ENCODE measurements around the gene FIGN. TPM values are rescaled to one million over a fixed set of nuclear protein-coding genes. Genes with fewer than 3 reads are reported as not detected.

Gene FIGN
- total and polyA plus RNA-seq, 5 donors from 2014 or later: not detected

DNA sequence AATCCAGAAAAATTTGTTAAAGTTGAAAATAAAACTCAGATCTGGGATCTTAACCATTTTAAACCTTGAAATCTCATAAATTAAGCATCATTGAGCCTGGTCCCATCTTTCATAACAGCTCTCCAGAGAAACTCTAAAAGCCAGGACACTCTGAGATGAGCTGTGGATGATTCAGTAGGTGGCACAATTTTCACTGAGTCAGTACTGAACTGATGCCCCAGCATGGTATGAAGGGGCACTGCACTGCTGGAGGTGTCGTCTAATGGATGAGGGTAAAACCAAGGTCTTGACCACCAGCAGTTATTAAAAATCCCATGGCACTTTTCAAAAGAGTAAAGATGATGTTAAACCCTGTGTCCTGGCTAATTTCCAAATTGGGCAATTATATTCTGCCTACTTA lies 170.6 kb downstream of the FIGN start:
- no peak overlapping the region for H3K27ac ChIP-seq (ENCODE audit: insufficient read depth, low read length, poor library complexity, severe bottlenecking)
- H3K27me3 ChIP-seq (ENCODE audit: control insufficient read depth, insufficient read depth, low read length): no peaks in the 10 kb centered on the region
- no peak overlapping the region for H3K4me3 ChIP-seq (ENCODE audit: low read depth, low read length)
- peaks cover 1 to 7% (median 4%) of the 10 kb centered on the region in 7 donors for H3K9me3 Mint-ChIP-seq
- DNase-seq: no peak
- H3K27me3 Mint-ChIP-seq: no peaks in the 10 kb centered on the region
- no peaks in the 10 kb centered on the region for H3K9me3 ChIP-seq (ENCODE audit: control insufficient read depth in 2 of 2, low read length in 2 of 2)
- no peak overlapping the region for H3K4me3 Mint-ChIP-seq
- no peaks in the 10 kb centered on the region for H3K36me3 ChIP-seq (ENCODE audit: control insufficient read depth, insufficient read depth, low read length)
- ATAC-seq (ENCODE audit: low read depth in 2 of 2): no peak
- H3K36me3 Mint-ChIP-seq: no peaks in the 10 kb centered on the region
- no peak overlapping the region for H3K27ac Mint-ChIP-seq
- no peaks in the 10 kb centered on the region for H3K4me1 ChIP-seq (ENCODE audit: control insufficient read depth, insufficient read depth, low read length, poor library complexity, severe bottlenecking)
- H3K4me1 Mint-ChIP-seq: no peaks in the 10 kb centered on the region

DNA sequence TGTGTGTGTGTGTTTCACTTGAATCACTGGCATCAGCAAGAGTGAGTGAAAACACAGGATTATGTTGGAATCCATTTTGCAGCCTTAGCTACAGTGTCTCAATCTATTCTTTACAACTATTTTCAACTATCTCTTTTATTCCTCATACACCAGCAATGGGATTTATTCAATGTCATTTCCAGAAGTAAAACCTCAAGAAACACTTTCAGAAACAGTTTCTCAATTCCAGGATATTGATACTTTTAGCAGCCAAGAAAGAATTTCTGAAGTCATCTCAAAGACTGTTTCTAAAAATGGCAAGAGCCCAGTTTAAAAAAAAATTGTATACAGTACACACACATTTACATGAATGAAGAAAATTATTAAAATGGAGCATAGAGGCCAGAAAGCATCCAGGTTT lies 171.6 kb downstream of the FIGN start:
- Mint-ChIP-seq H3K27ac (no peak overlapping the region), H3K4me3 (no peak overlapping the region), H3K9me3 (peaks cover under 1 to 8% (median 3%) of the 10 kb centered on the region in 7 donors), H3K4me1 (no peaks in the 10 kb centered on the region), H3K36me3 (no peaks in the 10 kb centered on the region), H3K27me3 (no peaks in the 10 kb centered on the region)
- Histone ChIP-seq H3K4me1 (ENCODE audit: control insufficient read depth, insufficient read depth, low read length, poor library complexity, severe bottlenecking) (no peaks in the 10 kb centered on the region), H3K36me3 (ENCODE audit: control insufficient read depth, insufficient read depth, low read length) (no peaks in the 10 kb centered on the region), H3K4me3 (ENCODE audit: low read depth, low read length) (no peak overlapping the region), H3K27me3 (ENCODE audit: control insufficient read depth, insufficient read depth, low read length) (no peaks in the 10 kb centered on the region), H3K9me3 (ENCODE audit: control insufficient read depth in 2 of 2, low read length in 2 of 2) (no peaks in the 10 kb centered on the region), H3K27ac (ENCODE audit: insufficient read depth, low read length, poor library complexity, severe bottlenecking) (no peak overlapping the region)
- ATAC-seq (ENCODE audit: low read depth in 2 of 2): no peak
- DNase-seq: no peak

DNA sequence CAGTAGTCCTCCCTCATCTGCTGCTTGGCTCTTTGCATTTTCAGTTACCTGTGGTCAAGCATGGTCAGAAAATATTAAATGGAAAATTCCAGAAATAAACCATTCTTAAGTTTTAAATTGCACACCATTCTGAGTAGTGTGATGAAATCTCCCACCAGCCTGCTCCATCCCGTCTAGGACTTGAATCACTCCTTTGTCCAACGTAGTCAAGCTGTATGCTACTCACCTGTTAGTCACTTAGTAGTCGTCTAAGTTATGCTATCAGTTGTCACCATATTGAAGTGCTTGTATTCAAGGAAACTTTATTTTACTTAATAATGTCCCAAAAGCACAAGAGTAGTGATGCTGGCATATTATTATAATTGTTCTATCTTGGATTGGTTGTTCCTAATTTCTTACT lies 172.5 kb downstream of the FIGN start:
- Histone ChIP-seq H3K4me3 (ENCODE audit: low read depth, low read length) (no peak overlapping the region), H3K4me1 (ENCODE audit: control insufficient read depth, insufficient read depth, low read length, poor library complexity, severe bottlenecking) (no peaks in the 10 kb centered on the region), H3K27ac (ENCODE audit: insufficient read depth, low read length, poor library complexity, severe bottlenecking) (no peak overlapping the region), H3K36me3 (ENCODE audit: control insufficient read depth, insufficient read depth, low read length) (no peaks in the 10 kb centered on the region), H3K9me3 (ENCODE audit: control insufficient read depth in 2 of 2, low read length in 2 of 2) (no peaks in the 10 kb centered on the region), H3K27me3 (ENCODE audit: control insufficient read depth, insufficient read depth, low read length) (no peaks in the 10 kb centered on the region)
- Mint-ChIP-seq H3K4me1 (no peaks in the 10 kb centered on the region), H3K4me3 (no peak overlapping the region), H3K27ac (no peak overlapping the region), H3K36me3 (no peaks in the 10 kb centered on the region), H3K9me3 (peaks cover 0 to 12% (median 3%) of the 10 kb centered on the region in 7 donors), H3K27me3 (no peaks in the 10 kb centered on the region)
- DNase-seq (no peak), ATAC-seq (ENCODE audit: low read depth in 2 of 2) (no peak)

DNA sequence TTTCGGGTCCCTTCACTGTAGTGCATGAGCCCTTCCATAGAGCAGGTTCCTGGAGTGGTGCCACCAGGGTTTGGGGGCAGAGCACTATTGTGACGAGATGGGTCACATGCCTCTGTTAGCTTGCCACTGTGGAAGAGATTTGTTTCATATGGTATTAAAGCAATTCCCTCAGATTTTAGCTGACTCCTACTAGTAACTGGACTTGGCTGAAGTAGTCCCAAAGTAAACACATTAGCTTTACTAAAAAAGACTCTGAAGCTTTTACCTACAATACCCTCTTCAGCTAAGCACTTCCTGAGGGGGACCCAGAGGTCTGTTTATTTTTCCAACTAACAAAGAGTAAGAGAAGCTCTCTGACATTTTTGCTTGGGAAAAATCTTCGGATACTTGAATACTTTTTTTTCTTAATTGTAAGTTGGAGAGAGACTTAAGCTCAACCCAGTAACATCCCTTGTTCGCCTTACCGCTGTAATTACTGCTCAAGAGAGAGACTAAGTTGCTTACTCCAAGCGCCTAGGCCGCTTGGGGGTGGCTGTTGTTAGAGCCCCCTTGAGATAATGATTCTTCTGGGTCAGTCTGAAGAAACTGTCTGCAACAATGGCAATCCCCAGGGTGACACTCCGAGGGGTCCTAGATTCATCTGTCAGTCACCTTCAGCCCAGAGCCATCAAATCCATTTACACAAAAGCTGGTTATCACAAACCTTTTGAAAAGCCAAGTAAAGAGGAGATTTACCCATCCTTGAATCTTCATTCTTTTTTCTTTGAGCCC lies 177.4 kb downstream of the FIGN start:
- Mint-ChIP-seq H3K27me3 (no peaks in the 10 kb centered on the region), H3K4me3 (no peak overlapping the region), H3K4me1 (no peaks in the 10 kb centered on the region), H3K36me3 (no peaks in the 10 kb centered on the region), H3K9me3 (peaks cover 0 to 22% (median 3%) of the 10 kb centered on the region in 7 donors), H3K27ac (no peak overlapping the region)
- DNase-seq (no peak), ATAC-seq (ENCODE audit: low read depth in 2 of 2) (no peak)
- H3K9me3 ChIP-seq (ENCODE audit: control insufficient read depth in 2 of 2, low read length in 2 of 2): no peaks in the 10 kb centered on the region
- no peaks in the 10 kb centered on the region for H3K27me3 ChIP-seq (ENCODE audit: control insufficient read depth, insufficient read depth, low read length)
- H3K36me3 ChIP-seq (ENCODE audit: control insufficient read depth, insufficient read depth, low read length): no peaks in the 10 kb centered on the region
- H3K4me1 ChIP-seq (ENCODE audit: control insufficient read depth, insufficient read depth, low read length, poor library complexity, severe bottlenecking): no peaks in the 10 kb centered on the region
- H3K4me3 ChIP-seq (ENCODE audit: low read depth, low read length): no peak overlapping the region
- H3K27ac ChIP-seq (ENCODE audit: insufficient read depth, low read length, poor library complexity, severe bottlenecking): no peak overlapping the region

DNA sequence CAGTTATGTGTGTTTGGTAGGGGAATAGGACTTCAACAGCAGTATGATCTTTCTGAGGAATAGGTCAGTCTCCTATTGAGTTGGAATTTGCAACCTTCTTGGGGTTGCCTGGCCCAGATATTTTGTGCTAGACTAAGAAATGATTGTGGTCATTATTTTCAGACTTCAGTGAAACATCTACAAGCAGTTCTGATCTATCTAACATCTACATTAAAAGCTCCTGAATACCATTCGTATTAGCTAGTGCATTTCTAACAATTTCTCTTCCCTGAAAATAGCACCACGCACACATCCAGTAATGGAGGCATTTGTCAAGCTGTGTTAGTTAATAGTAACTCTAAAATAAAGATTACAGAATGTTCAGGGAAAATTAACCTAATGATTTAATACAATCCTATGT lies 179.3 kb downstream of the FIGN start:
- H3K4me1 Mint-ChIP-seq: no peaks in the 10 kb centered on the region
- no peak overlapping the region for H3K27ac Mint-ChIP-seq
- Histone ChIP-seq H3K4me3 (ENCODE audit: low read depth, low read length) (no peak overlapping the region), H3K4me1 (ENCODE audit: control insufficient read depth, insufficient read depth, low read length, poor library complexity, severe bottlenecking) (no peaks in the 10 kb centered on the region), H3K36me3 (ENCODE audit: control insufficient read depth, insufficient read depth, low read length) (no peaks in the 10 kb centered on the region), H3K9me3 (ENCODE audit: control insufficient read depth in 2 of 2, low read length in 2 of 2) (no peaks in the 10 kb centered on the region), H3K27ac (ENCODE audit: insufficient read depth, low read length, poor library complexity, severe bottlenecking) (no peak overlapping the region), H3K27me3 (ENCODE audit: control insufficient read depth, insufficient read depth, low read length) (no peaks in the 10 kb centered on the region)
- DNase-seq: no peak
- no peak overlapping the region for H3K4me3 Mint-ChIP-seq
- no peak for ATAC-seq (ENCODE audit: low read depth in 2 of 2)
- no peaks in the 10 kb centered on the region for H3K36me3 Mint-ChIP-seq
- H3K27me3 Mint-ChIP-seq: no peaks in the 10 kb centered on the region
- peaks cover 0 to 26% (median 4%) of the 10 kb centered on the region in 7 donors for H3K9me3 Mint-ChIP-seq

DNA sequence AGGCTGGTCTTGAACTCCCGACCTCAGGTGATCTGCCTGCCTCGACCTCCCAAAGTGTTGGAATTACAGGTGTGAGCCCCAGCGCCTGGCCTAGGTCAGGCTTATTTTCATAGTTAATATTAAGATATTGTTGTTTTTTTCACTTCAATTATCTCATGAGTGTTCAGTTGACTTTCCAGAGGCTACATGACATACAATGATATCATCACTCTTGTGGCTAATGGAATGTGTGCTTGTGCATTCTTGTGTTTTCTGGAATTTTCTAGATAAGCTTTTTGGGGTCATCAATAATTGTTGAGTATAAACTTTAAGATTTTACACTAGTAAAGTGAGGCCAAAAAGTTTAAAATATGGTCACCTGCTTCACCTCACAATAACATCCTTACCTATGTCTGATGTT lies 180.9 kb downstream of the FIGN start:
- no peak overlapping the region for H3K4me3 Mint-ChIP-seq
- Histone ChIP-seq H3K36me3 (ENCODE audit: control insufficient read depth, insufficient read depth, low read length) (no peaks in the 10 kb centered on the region), H3K4me1 (ENCODE audit: control insufficient read depth, insufficient read depth, low read length, poor library complexity, severe bottlenecking) (no peaks in the 10 kb centered on the region), H3K27me3 (ENCODE audit: control insufficient read depth, insufficient read depth, low read length) (no peaks in the 10 kb centered on the region), H3K27ac (ENCODE audit: insufficient read depth, low read length, poor library complexity, severe bottlenecking) (no peak overlapping the region), H3K9me3 (ENCODE audit: control insufficient read depth in 2 of 2, low read length in 2 of 2) (no peaks in the 10 kb centered on the region), H3K4me3 (ENCODE audit: low read depth, low read length) (no peak overlapping the region)
- ATAC-seq (ENCODE audit: low read depth in 2 of 2) (no peak), DNase-seq (no peak)
- no peak overlapping the region for H3K27ac Mint-ChIP-seq
- H3K27me3 Mint-ChIP-seq: no peaks in the 10 kb centered on the region
- no peaks in the 10 kb centered on the region for H3K4me1 Mint-ChIP-seq
- peaks cover 0 to 26% (median 2%) of the 10 kb centered on the region in 7 donors for H3K9me3 Mint-ChIP-seq
- H3K36me3 Mint-ChIP-seq: no peaks in the 10 kb centered on the region

DNA sequence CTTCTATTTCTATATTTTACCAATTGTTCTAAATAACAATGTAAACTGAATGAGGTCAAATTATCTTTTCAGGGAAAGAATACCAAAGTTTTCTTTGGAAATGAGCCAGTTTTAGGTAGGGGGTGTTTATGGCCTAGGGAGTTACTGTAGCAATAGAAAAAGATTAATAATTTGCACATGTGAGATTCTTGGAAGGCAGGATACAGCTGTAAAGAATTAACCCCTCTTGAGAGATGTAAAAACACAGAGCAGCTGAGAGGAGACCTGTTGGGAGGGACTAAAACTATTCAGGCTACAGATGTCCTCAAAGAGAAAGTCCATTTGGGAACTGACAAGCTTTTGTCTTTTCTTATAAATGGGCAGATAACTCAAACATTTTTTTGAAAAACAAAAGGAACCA lies 182.2 kb downstream of the FIGN start:
- Mint-ChIP-seq H3K27ac (no peak overlapping the region), H3K36me3 (no peaks in the 10 kb centered on the region), H3K4me1 (no peaks in the 10 kb centered on the region), H3K9me3 (peaks cover 0 to 21% (median 2%) of the 10 kb centered on the region in 7 donors), H3K4me3 (no peak overlapping the region), H3K27me3 (no peaks in the 10 kb centered on the region)
- no peaks in the 10 kb centered on the region for H3K27me3 ChIP-seq (ENCODE audit: control insufficient read depth, insufficient read depth, low read length)
- no peaks in the 10 kb centered on the region for H3K4me1 ChIP-seq (ENCODE audit: control insufficient read depth, insufficient read depth, low read length, poor library complexity, severe bottlenecking)
- no peak overlapping the region for H3K27ac ChIP-seq (ENCODE audit: insufficient read depth, low read length, poor library complexity, severe bottlenecking)
- ATAC-seq (ENCODE audit: low read depth in 2 of 2) (no peak), DNase-seq (no peak)
- H3K36me3 ChIP-seq (ENCODE audit: control insufficient read depth, insufficient read depth, low read length): no peaks in the 10 kb centered on the region
- H3K4me3 ChIP-seq (ENCODE audit: low read depth, low read length): no peak overlapping the region
- H3K9me3 ChIP-seq (ENCODE audit: control insufficient read depth in 2 of 2, low read length in 2 of 2): no peaks in the 10 kb centered on the region

DNA sequence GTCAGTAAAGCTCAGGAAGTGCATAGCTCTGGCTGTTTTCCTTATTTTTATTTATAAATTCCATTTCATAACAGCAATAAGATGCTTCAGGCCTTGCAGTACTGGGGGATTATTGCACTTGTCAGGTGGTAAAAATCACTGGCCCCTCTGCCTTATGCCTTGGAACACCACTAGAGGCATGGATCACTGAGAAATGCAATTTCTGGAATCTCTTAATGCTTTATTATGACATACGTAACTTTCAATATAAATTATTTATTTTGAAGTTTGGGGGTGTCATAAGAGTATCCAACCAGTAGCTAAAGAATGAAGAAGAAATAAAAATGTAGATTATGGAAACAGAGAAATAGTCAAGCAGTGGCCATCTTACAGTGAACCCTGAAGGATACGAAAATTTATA lies 183.1 kb downstream of the FIGN start:
- H3K9me3 Mint-ChIP-seq: peaks cover 0 to 17% (median 3%) of the 10 kb centered on the region in 7 donors

More for the DNA sequence above, 183.1 kb downstream of the FIGN start:
- no peak overlapping the region for H3K27ac Mint-ChIP-seq
- Histone ChIP-seq H3K27me3 (ENCODE audit: control insufficient read depth, insufficient read depth, low read length) (no peaks in the 10 kb centered on the region), H3K4me1 (ENCODE audit: control insufficient read depth, insufficient read depth, low read length, poor library complexity, severe bottlenecking) (no peaks in the 10 kb centered on the region), H3K9me3 (ENCODE audit: control insufficient read depth in 2 of 2, low read length in 2 of 2) (no peaks in the 10 kb centered on the region), H3K36me3 (ENCODE audit: control insufficient read depth, insufficient read depth, low read length) (no peaks in the 10 kb centered on the region), H3K27ac (ENCODE audit: insufficient read depth, low read length, poor library complexity, severe bottlenecking) (no peak overlapping the region), H3K4me3 (ENCODE audit: low read depth, low read length) (no peak overlapping the region)
- no peak overlapping the region for H3K4me3 Mint-ChIP-seq
- no peaks in the 10 kb centered on the region for H3K27me3 Mint-ChIP-seq
- no peaks in the 10 kb centered on the region for H3K4me1 Mint-ChIP-seq
- ATAC-seq (ENCODE audit: low read depth in 2 of 2) (no peak), DNase-seq (no peak)
- H3K36me3 Mint-ChIP-seq: no peaks in the 10 kb centered on the region

Measured in CD4-positive, CD25-positive, alpha-beta regulatory T cell (primary cell).